Upper lobe of right lung (tissue), 1 donor: Measurements from ENCODE around the gene NPHP4. TPM values are rescaled to one million over a fixed set of nuclear protein-coding genes. Genes with fewer than 3 reads are reported as not detected.

Experiments
- ATAC-seq: fragments of 200-7000 bp; cut with Tn5 transposase; one replicate; pipeline ENCODE4 v1.9.1; 2020; ENCODE audit warnings: mild to moderate bottlenecking, moderate library complexity
- DNase-seq: peaks from one replicate; pipeline ENCODE4 v3.0.0-alpha.2; 2020
- H3K27ac ChIP-seq: fragments of 200-600 bp; one replicate; pipeline ENCODE4 v1.8.0; 2022
- H3K27me3 ChIP-seq: fragments of 200-600 bp; one replicate; pipeline ENCODE4 v1.8.0; 2022; ENCODE audit warnings: mild to moderate bottlenecking
- H3K36me3 ChIP-seq: fragments of 200-600 bp; one replicate; pipeline ENCODE4 v1.8.0; 2022
- H3K4me1 ChIP-seq: fragments of 200-600 bp; one replicate; pipeline ENCODE4 v1.8.0; 2022
- H3K4me3 ChIP-seq: fragments of 200-600 bp; one replicate; pipeline ENCODE4 v1.8.0; 2022; ENCODE audit warnings: mild to moderate bottlenecking
- H3K9me3 ChIP-seq: fragments of 200-600 bp; one replicate; pipeline ENCODE4 v1.8.0; 2022
- intact Hi-C: fragments of 100-400 bp; cut with DNase I; formaldehyde crosslinking; loops from one replicate; pipeline ENCODE4 v1.11.0; 2022
- total RNA-seq: library from RNA; stranded (reverse); fragmentation: NEBNext Ultra II Directional; extraction: Animal tissue kit (Norgen Biotek cat#: 25700); gene quantifications from one replicate; pipeline ENCODE4 v1.2.1, GENCODE V29; 2021
- TF ChIP-seq, protein P1 (sequence below): fragments of 200-600 bp; IDR thresholded peaks from one replicate; pipeline ENCODE4 v1.8.0; 2022; ENCODE audit warnings: antibody characterized with exemption
- donor health status: DM: no; HTN: yes; CAD: no; lungs with severe emphysema.

The NPHP4 gene
- total RNA-seq, 1 donor from 2014 or later, result 14.6 TPM

DNA sequence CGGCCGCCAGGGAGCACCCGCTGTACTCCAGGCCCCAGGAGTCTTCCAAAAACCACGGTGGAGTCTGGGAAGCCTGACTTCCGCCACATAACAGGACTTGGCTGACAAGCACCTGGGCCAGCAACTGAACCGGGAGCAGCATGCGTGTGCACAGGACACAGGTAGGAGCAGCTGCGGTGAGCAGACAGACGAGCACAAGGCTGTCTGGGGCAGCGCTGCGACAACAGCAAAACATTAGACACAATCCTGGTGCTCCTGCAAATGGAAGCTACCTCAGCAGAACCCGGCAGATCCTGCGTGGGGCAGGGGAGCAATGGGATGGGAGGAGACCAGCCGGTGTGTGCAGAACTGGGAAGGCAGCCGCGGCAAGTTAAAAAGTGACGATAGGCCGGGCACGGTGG, 80.4 kb downstream of the NPHP4 start:
- intact Hi-C loops, result no loop called here
- H3K4me3 ChIP-seq, result no peak overlapping the region
- DNase-seq, result no peak

GRCh38 chr1:5911157-5911556, 81.1 kb downstream of the NPHP4 start:
- no peak overlapping the region for H3K27ac ChIP-seq
- H3K36me3 ChIP-seq, result peaks cover 4% of the 10 kb centered on the region
- TF ChIP-seq, protein P1, sequence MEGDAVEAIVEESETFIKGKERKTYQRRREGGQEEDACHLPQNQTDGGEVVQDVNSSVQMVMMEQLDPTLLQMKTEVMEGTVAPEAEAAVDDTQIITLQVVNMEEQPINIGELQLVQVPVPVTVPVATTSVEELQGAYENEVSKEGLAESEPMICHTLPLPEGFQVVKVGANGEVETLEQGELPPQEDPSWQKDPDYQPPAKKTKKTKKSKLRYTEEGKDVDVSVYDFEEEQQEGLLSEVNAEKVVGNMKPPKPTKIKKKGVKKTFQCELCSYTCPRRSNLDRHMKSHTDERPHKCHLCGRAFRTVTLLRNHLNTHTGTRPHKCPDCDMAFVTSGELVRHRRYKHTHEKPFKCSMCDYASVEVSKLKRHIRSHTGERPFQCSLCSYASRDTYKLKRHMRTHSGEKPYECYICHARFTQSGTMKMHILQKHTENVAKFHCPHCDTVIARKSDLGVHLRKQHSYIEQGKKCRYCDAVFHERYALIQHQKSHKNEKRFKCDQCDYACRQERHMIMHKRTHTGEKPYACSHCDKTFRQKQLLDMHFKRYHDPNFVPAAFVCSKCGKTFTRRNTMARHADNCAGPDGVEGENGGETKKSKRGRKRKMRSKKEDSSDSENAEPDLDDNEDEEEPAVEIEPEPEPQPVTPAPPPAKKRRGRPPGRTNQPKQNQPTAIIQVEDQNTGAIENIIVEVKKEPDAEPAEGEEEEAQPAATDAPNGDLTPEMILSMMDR, result no peak
- H3K4me1 ChIP-seq, result no peaks in the 10 kb centered on the region
- no peaks in the 10 kb centered on the region for H3K27me3 ChIP-seq
- H3K4me3 ChIP-seq, result no peak overlapping the region
- no peaks in the 10 kb centered on the region for H3K9me3 ChIP-seq
- ATAC-seq (no peak), DNase-seq (no peak)
- intact Hi-C loops, result no loop called here

More for the DNA sequence above, 80.4 kb downstream of the NPHP4 start:
- TF ChIP-seq, protein P1, result no peak
- Histone ChIP-seq H3K36me3 (no peaks in the 10 kb centered on the region), H3K9me3 (no peaks in the 10 kb centered on the region), H3K27ac (no peak overlapping the region), H3K27me3 (no peaks in the 10 kb centered on the region), H3K4me1 (no peaks in the 10 kb centered on the region)
- ATAC-seq, result no peak

- TF ChIP-seq, protein P1, result no peak
- Histone ChIP-seq H3K4me1 (no peaks in the 10 kb centered on the region), H3K27ac (no peak overlapping the region), H3K36me3 (peaks cover 9% of the 10 kb centered on the region), H3K27me3 (no peaks in the 10 kb centered on the region), H3K9me3 (no peaks in the 10 kb centered on the region), H3K4me3 (no peak overlapping the region)
- no peak for ATAC-seq
- intact Hi-C loops, result no loop called here
- no peak for DNase-seq
Observed at GRCh38 chr1:5910666-5911065, 81.6 kb downstream of the NPHP4 start.

DNA sequence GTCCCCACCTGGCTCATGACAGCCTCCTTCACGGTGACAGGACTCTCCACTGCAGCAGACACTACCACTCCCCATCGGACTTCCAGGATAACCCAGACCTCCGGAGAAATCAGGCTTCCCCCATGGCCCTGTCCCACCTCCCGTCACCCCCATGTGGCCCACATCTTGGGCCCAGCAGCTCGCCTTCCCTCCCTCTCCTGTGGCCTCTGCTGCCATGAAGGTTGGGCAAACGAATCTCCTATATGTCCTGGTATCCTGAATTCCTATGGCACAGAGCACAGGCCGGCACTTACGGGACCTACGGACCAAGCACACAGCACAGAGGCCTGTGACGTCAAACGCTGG, 82.0 kb downstream of the NPHP4 start:
- H3K4me3 ChIP-seq, result no peak overlapping the region
- H3K27me3 ChIP-seq, result no peaks in the 10 kb centered on the region
- peaks cover 11% of the 10 kb centered on the region for H3K36me3 ChIP-seq
- no peaks in the 10 kb centered on the region for H3K9me3 ChIP-seq
- ATAC-seq (no peak), DNase-seq (no peak)
- TF ChIP-seq, protein P1, result no peak
- no peaks in the 10 kb centered on the region for H3K4me1 ChIP-seq
- no peak overlapping the region for H3K27ac ChIP-seq
- intact Hi-C loops, result no loop called here

DNA sequence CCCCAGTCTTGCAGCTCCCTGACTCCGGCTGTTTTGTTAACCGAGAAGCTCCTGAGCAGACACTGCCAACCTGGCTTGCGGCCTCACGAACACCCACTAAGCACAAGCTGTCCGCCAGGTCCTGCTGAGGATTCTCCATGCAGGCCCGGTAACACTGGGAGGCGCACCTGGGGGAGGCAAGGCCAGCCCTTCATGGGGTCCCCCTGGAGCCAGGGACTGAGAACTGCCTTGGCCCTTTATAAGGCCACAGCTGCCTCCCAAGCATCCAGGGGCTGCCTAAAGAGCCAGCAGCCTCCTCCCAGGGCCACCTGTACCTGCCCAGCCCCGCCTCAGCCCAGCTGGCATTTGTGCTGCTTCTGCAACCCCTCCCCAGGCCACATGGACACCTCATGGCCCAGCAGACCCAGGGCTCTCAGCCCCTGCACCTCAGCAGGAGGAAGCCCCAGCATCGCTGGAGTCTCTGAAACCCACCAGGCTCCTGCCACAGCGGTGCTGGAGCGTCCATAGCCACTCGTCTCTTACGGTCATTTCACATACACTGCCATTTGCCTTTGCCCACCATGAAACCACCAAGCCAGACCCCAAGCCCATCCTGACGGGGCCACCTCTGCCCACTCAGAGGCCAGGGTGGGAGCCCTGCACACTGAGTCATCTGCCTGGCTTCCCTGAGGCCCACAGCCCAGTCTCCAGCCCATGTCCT, 82.5 kb downstream of the NPHP4 start:
- H3K9me3 ChIP-seq, result no peaks in the 10 kb centered on the region
- no peak overlapping the region for H3K4me3 ChIP-seq
- H3K27ac ChIP-seq, result no peak overlapping the region
- intact Hi-C loops, result no loop called here
- TF ChIP-seq, protein P1, result no peak
- peaks cover 16% of the 10 kb centered on the region for H3K36me3 ChIP-seq
- ATAC-seq (no peak), DNase-seq (no peak)
- H3K4me1 ChIP-seq, result no peaks in the 10 kb centered on the region
- H3K27me3 ChIP-seq, result no peaks in the 10 kb centered on the region
